HepG2 (cell line): ENCODE measurements around the gene SLC6A16.

Experiments used
- GABPB1 ChIP-seq: IDR thresholded peaks from 2 replicates; pipeline ENCODE4 v1.6.1; 2016; ENCODE audit warnings: mild to moderate bottlenecking, missing genetic modification reagents, moderate library complexity, missing compliant biosample characterization
- REST ChIP-seq, 2 experiments: IDR thresholded peaks; 2 replicates each; pipeline ENCODE4 v1.6.1; 2011 to 2012; ENCODE audit warnings: low read length in 2 of 2, borderline replicate concordance in 1 of 2, low read depth in 1 of 2, mild to moderate bottlenecking in 1 of 2, moderate library complexity in 1 of 2
- ZNF224 ChIP-seq: sonication (generic); formaldehyde crosslinking; IDR thresholded peaks from 2 replicates; pipeline ENCODE4 v1.5.0; 2020; ENCODE audit warnings: mild to moderate bottlenecking, missing genetic modification reagents
- ZNF768 ChIP-seq: sonication (generic); formaldehyde crosslinking; IDR thresholded peaks from 2 replicates; pipeline ENCODE4 v1.4.0; 2020; ENCODE audit warnings: missing genetic modification reagents

- no peak for TF ChIP-seq GABPB1 (CRISPR knock-in tag)
- no peak for TF ChIP-seq REST (IDR thresholded peaks at IDR 0.05; ENCODE audit: borderline replicate concordance in 1 of 2, low read depth in 1 of 2, low read length in 2 of 2)
- TF ChIP-seq ZNF768 = no peak
- no peak for TF ChIP-seq ZNF224 (CRISPR knock-in tag)
These were observed 13.8 kb upstream of the SLC6A16 start for GRCh38 chr19:49338691-49339300.
